HUES48 (cell line): ENCODE data around the gene ARHGAP24.
"Not testable (repeated sequence)": the region's sequence is repeated elsewhere in the genome, so short reads cannot be mapped to it uniquely, and the experiment has no call there.

Experiments
- H3K27ac ChIP-seq: one replicate; pipeline ENCODE4 v1.7.0; 2013; ENCODE audit warnings: low read depth, low read length, inconsistent platforms
- H3K27me3 ChIP-seq: 2 replicates; pipeline ENCODE4 v1.6.1; 2013; ENCODE audit warnings: mild to moderate bottlenecking, low read length; ENCODE audit not compliant: control insufficient read depth, insufficient read depth
- H3K36me3 ChIP-seq: 2 replicates; pipeline ENCODE4 v1.6.1; 2013; ENCODE audit warnings: low read length; ENCODE audit not compliant: control insufficient read depth, insufficient read depth
- H3K4me1 ChIP-seq: 2 replicates; pipeline ENCODE4 v1.6.1; 2013; ENCODE audit warnings: mild to moderate bottlenecking, low read length; ENCODE audit not compliant: control insufficient read depth, insufficient read depth
- H3K4me3 ChIP-seq: 2 replicates; pipeline ENCODE4 v1.5.1; 2013; ENCODE audit warnings: mild to moderate bottlenecking, low read depth, low read length
- H3K9ac ChIP-seq: 2 replicates; pipeline ENCODE4 v1.6.1; 2013; ENCODE audit warnings: mild to moderate bottlenecking, low read depth, low read length, moderate library complexity
- H3K9me3 ChIP-seq: 2 replicates; pipeline ENCODE4 v1.6.1; 2013; ENCODE audit warnings: low read length; ENCODE audit not compliant: control insufficient read depth, insufficient read depth

The ARHGAP24 gene

DNA sequence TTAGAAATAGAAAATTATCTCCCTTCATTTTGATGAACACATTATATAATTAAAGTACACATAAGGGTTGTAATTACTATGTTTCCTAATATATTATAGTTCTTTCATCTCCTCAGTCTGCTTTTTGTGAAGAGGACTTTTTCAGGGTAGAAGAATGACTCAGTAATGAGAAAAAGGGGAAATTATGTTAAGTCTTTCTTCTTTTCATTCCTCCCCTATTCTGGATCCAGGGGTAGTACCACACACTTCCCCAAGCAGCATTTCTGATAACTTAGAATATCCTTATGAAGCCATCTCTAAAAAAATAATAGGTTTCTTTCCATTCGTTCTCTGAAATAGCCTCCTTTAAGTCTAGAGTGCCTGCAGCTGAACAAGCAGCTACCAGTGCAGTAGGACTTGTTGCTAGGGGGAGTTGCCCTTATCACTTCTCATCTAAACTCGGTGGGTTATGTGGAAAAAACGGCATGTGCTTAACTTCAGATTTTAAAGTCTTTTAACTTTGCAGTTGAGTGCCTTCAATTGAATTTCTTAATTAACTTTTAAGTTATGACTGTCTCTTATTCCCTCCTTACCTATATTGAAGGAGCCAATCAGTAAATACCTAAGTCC lies 184.8 kb downstream of the ARHGAP24 start:
- Histone ChIP-seq H3K4me3 (no peak overlapping the region), H3K27me3 (no peaks in the 10 kb centered on the region), H3K4me1 (no peaks in the 10 kb centered on the region), H3K36me3 (no peaks in the 10 kb centered on the region), H3K9ac (no peak overlapping the region), H3K9me3 (no peaks in the 10 kb centered on the region), H3K27ac (no peak overlapping the region)

DNA sequence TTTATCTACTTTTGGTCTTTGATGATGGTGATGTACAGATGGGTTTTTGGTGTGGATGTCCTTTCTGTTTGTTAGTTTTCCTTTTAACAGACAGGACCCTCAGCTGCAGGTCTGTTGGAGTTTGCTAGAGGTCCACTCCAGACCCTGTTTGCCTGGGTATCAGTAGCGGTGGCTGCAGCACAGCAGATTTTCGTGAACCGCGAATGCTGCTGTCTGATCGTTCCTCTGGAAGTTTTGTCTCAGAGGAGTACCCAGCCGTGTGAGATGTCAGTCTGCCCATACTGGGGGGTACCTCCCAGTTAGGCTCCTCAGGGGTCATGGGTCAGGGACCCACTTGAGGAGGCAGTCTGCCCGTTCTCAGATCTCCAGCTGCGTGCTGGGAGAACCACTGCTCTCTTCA lies 191.7 kb downstream of the ARHGAP24 start:
- not testable (repeated sequence) for H3K27me3 ChIP-seq, H3K9ac ChIP-seq, H3K4me3 ChIP-seq

DNA sequence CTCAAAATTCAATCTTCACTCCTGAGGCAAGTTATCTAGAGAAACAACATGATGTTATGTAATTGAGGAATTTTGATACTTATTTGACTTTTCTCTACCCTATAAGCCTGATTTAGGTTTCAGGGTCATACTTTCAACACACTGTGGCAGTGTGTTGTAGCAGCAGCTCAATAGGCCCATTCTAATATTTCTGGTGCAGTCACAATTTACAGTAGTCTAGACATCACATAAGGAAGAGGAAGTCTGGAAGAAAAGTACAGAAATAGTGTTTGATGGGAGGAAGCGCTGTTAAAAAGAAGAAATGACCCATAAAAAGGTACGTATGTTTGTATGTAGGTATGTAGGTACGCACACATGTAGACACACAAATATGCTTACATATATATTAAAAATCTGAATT lies 194.3 kb downstream of the ARHGAP24 start:
- Histone ChIP-seq H3K27me3 (no peaks in the 10 kb centered on the region), H3K36me3 (no peaks in the 10 kb centered on the region), H3K9me3 (peaks cover 17% of the 10 kb centered on the region), H3K27ac (no peak overlapping the region), H3K4me3 (no peak overlapping the region), H3K4me1 (peaks cover 10% of the 10 kb centered on the region), H3K9ac (no peak overlapping the region)

More for the DNA sequence above, 191.7 kb downstream of the ARHGAP24 start:
- not testable (repeated sequence) for H3K4me1 ChIP-seq, H3K36me3 ChIP-seq, H3K27ac ChIP-seq
- H3K9me3 ChIP-seq: peaks cover 17% of the 10 kb centered on the region

DNA sequence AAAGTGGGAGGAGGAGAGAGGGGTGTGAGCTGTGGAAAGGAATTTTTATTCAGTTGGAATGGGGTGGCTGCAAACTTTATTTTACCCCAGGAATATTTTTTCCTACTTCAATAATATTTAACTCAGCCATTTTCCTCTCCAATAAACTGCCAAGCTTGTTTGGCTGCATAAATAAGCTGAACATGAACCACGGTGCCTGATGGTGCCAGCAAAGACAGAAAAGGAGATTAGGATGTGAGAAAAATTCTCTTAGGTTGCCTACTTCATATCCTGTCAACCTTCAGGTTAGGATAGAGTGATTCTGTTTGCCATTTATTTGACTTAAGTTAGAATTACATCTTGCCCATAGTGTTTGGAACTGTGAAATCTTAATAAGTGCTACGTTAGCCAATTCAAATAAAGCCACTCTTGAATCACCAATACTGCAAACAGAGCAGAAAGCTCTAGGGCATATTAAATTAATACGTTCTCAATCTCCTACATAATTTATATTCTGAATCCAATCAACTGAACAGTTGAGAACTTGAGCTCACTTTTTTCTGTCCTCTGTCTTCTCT lies 195.1 kb downstream of the ARHGAP24 start:
- Histone ChIP-seq H3K4me1 (peaks cover 14% of the 10 kb centered on the region), H3K4me3 (no peak overlapping the region), H3K9me3 (peaks cover 17% of the 10 kb centered on the region), H3K9ac (no peak overlapping the region), H3K36me3 (no peaks in the 10 kb centered on the region), H3K27me3 (no peaks in the 10 kb centered on the region), H3K27ac (no peak overlapping the region)

DNA sequence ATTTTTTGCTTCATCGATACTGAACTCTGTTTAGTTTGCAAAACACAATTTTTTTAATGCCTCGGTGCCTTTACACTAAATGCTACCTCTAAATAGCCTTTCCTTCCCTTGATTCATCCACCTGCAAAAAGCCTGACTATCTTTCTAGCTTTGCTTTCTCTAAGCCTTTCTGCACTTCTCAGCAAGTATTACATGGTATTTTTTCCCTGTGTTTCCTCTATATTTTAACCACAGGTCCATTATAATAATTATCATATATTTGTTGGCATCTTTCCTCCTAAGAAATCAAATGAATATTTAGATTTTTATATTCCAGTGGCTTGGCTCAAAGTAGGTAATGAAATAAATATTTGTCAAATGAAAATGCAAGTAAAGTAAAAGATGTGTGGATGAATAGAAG lies 196.2 kb downstream of the ARHGAP24 start:
- Histone ChIP-seq H3K4me1 (peaks cover 25% of the 10 kb centered on the region), H3K36me3 (no peaks in the 10 kb centered on the region), H3K9ac (no peak overlapping the region), H3K9me3 (peaks cover 17% of the 10 kb centered on the region), H3K4me3 (no peak overlapping the region), H3K27ac (no peak overlapping the region), H3K27me3 (no peaks in the 10 kb centered on the region)

DNA sequence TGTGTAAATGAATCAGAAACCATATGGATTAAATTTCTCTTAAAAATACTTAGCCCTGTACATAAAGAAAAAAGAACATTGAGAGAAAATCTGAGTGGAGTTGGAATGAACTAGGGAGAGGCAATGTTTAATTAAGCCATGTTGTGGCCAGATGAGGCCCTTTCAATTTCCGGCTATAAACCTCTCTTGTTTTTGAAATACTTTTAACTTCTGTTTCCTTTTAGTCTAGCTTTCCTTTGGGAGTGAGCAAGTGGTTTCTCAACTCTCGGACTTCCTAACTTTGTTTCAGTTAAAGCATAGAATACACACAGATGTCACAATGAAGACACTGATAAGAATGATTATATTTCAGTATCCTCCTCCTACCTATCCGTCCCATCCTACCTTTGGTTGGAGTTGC lies 197.2 kb downstream of the ARHGAP24 start:
- Histone ChIP-seq H3K4me3 (no peak overlapping the region), H3K36me3 (no peaks in the 10 kb centered on the region), H3K9ac (no peak overlapping the region), H3K4me1 (peaks cover 34% of the 10 kb centered on the region), H3K27me3 (no peaks in the 10 kb centered on the region), H3K9me3 (peaks cover 15% of the 10 kb centered on the region), H3K27ac (no peak overlapping the region)

DNA sequence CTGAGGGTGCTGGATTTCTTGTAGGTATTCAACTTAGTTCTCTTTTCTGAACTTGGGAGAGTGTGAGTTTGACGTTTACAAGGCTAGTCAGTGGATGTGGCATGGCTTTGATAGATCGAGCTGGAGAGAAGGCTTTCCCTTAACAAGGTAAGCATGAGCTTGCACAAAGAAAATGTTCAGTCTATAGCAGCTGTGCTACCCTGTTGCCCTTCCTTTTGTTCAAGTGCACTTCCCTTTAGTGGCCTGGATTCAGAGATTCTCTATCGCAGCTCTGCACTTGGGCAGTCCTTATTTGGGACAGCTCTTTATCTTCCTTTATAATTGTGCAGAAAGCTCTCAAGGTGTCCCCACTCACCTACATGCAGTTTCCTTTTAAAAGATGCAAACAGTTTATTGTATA lies 198.0 kb downstream of the ARHGAP24 start:
- Histone ChIP-seq H3K9ac (no peak overlapping the region), H3K4me3 (no peak overlapping the region), H3K36me3 (no peaks in the 10 kb centered on the region), H3K27me3 (no peaks in the 10 kb centered on the region), H3K27ac (no peak overlapping the region), H3K9me3 (peaks cover 7% of the 10 kb centered on the region), H3K4me1 (peaks cover 34% of the 10 kb centered on the region)

DNA sequence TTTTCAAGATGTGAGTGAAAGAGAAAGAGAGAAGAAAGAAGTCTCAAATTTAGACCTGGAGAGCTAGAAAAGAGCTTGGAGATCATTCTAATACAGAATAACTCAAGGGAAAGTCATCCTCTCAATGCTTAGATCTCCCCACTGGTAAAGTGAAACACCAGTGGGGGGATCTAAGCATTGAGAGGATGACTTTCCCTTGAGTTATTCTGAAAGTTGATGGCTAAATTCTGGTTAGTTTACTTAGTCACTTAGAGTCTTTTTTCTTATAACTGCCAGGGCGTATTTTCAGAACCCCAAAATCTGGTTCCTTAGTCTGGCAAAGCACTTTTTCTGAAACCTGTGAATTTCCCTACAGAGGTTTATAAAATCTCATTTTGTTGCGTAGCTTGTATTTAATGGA lies 198.6 kb downstream of the ARHGAP24 start:
- 0 out of 2 replicates have a peak, but pooled peaks cover under 1% of the 10 kb centered on the region for H3K9me3 ChIP-seq
- peaks cover 35% of the 10 kb centered on the region for H3K4me1 ChIP-seq
- H3K36me3 ChIP-seq: no peaks in the 10 kb centered on the region
- no peak overlapping the region for H3K27ac ChIP-seq
- no peak overlapping the region for H3K9ac ChIP-seq
- no peaks in the 10 kb centered on the region for H3K27me3 ChIP-seq
- H3K4me3 ChIP-seq: no peak overlapping the region

DNA sequence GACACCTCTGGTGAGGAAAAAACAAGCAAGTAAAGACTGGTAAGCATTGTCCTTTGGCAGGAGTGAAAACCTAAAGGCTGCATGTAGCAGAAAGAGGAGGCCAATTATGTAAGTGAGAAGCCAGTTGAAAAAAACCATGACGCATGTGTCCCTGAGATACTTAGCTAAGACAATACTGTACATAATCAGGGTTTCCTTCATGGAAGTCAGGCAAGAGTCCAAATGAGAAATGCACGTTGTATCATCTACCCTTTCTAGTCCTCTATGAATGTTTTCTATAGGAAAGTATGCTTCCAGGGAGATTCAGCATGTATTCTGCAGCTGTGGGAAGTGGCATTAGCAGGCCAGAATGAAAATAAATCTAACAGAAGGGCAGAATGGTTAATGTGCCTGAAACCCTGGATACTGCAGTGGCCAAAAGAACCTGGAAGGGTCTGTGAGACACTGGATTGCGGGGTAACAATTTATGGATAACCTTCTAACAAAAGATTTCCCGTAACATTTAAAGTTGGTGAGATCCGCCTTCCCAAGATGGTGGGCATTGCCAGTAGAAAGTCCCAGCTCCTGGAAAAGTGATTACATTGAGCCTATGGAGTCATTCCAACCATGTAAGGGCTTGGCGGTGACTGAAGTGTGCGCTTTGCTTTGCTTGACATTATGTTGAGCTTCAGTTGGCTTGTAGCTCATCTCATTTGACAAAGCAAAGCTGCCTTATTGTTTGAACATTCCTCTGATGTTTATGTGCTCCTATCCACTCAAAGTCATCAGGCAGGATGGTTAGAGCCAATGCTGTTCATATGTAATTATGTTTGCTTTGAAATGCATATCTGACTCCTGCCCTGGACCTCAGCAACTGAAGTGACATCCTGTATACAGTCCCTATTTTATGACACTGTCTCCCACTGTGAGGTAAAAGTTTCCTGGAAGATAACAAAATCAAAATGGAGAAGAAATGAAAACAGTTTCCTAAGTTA lies 200.4 kb downstream of the ARHGAP24 start:
- no peaks in the 10 kb centered on the region for H3K36me3 ChIP-seq
- no peak overlapping the region for H3K4me3 ChIP-seq
- H3K4me1 ChIP-seq: peaks cover 44% of the 10 kb centered on the region
- no peaks in the 10 kb centered on the region for H3K9me3 ChIP-seq
- no peak overlapping the region for H3K27ac ChIP-seq
- no peaks in the 10 kb centered on the region for H3K27me3 ChIP-seq
- H3K9ac ChIP-seq: no peak overlapping the region

DNA sequence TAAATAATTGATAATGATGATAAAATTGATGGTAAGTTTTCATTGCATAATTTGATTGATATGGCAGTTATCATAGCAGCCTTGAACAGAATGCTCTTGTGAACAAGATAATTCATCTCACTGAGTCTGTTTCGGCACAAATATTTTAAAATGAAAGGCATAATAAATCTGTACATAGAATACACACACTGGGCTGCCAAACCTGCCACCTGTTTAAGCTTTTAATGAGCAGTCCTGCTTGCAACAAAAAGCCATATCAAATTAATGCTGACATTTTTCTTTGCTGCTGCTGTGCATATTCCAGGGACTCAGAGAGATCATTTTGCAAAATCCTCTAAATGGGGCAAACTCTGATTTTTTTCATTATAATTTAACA lies 201.1 kb downstream of the ARHGAP24 start:
- Histone ChIP-seq H3K4me1 (peaks cover 44% of the 10 kb centered on the region), H3K27me3 (no peaks in the 10 kb centered on the region), H3K27ac (no peak overlapping the region), H3K36me3 (no peaks in the 10 kb centered on the region), H3K9ac (no peak overlapping the region), H3K9me3 (no peaks in the 10 kb centered on the region), H3K4me3 (no peak overlapping the region)
